Mesendoderm (in vitro differentiated cells): ENCODE data around the gene DOK6.

ENCODE experiments used
- DNase-seq: peaks from one replicate; pipeline ENCODE4 v3.0.0; 2013
- H2AK5ac ChIP-seq: 2 replicates; pipeline ENCODE4 v1.6.1; 2013; ENCODE audit warnings: low read length, inconsistent platforms
- H2BK120ac ChIP-seq: 2 replicates; pipeline ENCODE4 v1.6.1; 2013; ENCODE audit warnings: low read depth, mild to moderate bottlenecking, low read length, moderate library complexity, mixed read lengths
- H2BK15ac ChIP-seq: replicated peaks from 2 replicates; pipeline ENCODE4 v1.6.1; 2013; ENCODE audit warnings: low read depth, mild to moderate bottlenecking, moderate library complexity
- H2BK5ac ChIP-seq: 2 replicates; pipeline ENCODE4 v1.6.1; 2013; ENCODE audit warnings: low read length, inconsistent platforms
- H3K18ac ChIP-seq: 2 replicates; pipeline ENCODE4 v1.6.1; 2013; ENCODE audit warnings: mild to moderate bottlenecking, low read length, mixed read lengths
- H3K23ac ChIP-seq: one replicate; pipeline ENCODE4 v1.6.1; 2013; ENCODE audit warnings: low read length
- H3K27ac ChIP-seq: 2 replicates; pipeline ENCODE4 v1.5.1; 2013; ENCODE audit warnings: low read depth, mild to moderate bottlenecking, inconsistent platforms, low read length, moderate library complexity
- H3K27me3 ChIP-seq: 2 replicates; pipeline ENCODE4 v1.6.1; 2013; ENCODE audit warnings: low read length, control low read depth, mild to moderate bottlenecking, inconsistent platforms; ENCODE audit not compliant: insufficient read depth, poor library complexity
- H3K36me3 ChIP-seq: 2 replicates; pipeline ENCODE4 v1.6.1; 2013; ENCODE audit warnings: low read length, inconsistent platforms; ENCODE audit not compliant: control insufficient read depth, insufficient read depth
- H3K4ac ChIP-seq: one replicate; pipeline ENCODE4 v1.6.1; 2013; ENCODE audit warnings: low read depth, mild to moderate bottlenecking, low read length, moderate library complexity
- H3K4me1 ChIP-seq: 2 replicates; pipeline ENCODE4 v1.6.1; 2013; ENCODE audit warnings: low read depth, low read length, inconsistent platforms; ENCODE audit not compliant: control insufficient read depth
- H3K4me2 ChIP-seq: 2 replicates; pipeline ENCODE4 v1.6.1; 2013; ENCODE audit warnings: low read length
- H3K4me3 ChIP-seq: 2 replicates; pipeline ENCODE4 v1.5.1; 2013; ENCODE audit warnings: mild to moderate bottlenecking, low read length
- H3K56ac ChIP-seq: one replicate; pipeline ENCODE4 v1.6.1; 2013; ENCODE audit warnings: low read length
- H3K79me1 ChIP-seq: 2 replicates; pipeline ENCODE4 v1.6.1; 2013; ENCODE audit warnings: low read length, inconsistent platforms
- H3K79me2 ChIP-seq: 2 replicates; pipeline ENCODE4 v1.6.1; 2013; ENCODE audit warnings: mild to moderate bottlenecking, low read length; ENCODE audit not compliant: control insufficient read depth, insufficient read depth
- H3K9ac ChIP-seq: 2 replicates; pipeline ENCODE4 v1.6.1; 2013; ENCODE audit warnings: low read length, inconsistent platforms
- H4K5ac ChIP-seq: one replicate; pipeline ENCODE4 v1.6.1; 2013; ENCODE audit warnings: low read length
- H4K8ac ChIP-seq: one replicate; pipeline ENCODE4 v1.6.1; 2013; ENCODE audit warnings: low read depth, mild to moderate bottlenecking, control low read depth, low read length, moderate library complexity
- WGBS: extraction: QIAGEN DNeasy Blood & Tissue Kit; methylation state at CpG from one replicate; pipeline ENCODE4 v1.1.7; 2013; ENCODE audit warnings: low lambda C conversion rate, missing lambda C conversion rate; ENCODE audit not compliant: insufficient coverage; ENCODE audit errors: extremely low coverage; 5-methylcytosine and 5-hydroxymethylcytosine counted together

DOK6 gene

GRCh38 chr18:69883781-69884180, 483.1 kb downstream of the DOK6 start:
- no peaks in the 10 kb centered on the region for H3K4me1 ChIP-seq
- H3K27ac ChIP-seq, result no peak overlapping the region
- no peak overlapping the region for H3K4ac ChIP-seq
- H2BK5ac ChIP-seq, result no peak overlapping the region
- H3K79me1 ChIP-seq, result no peaks in the 10 kb centered on the region
- no peak overlapping the region for H3K4me2 ChIP-seq
- no CpG with 5 or more reads among the region's 3 CpGs for WGBS
- H4K8ac ChIP-seq, result no peak overlapping the region
- H2BK15ac ChIP-seq, result no peak overlapping the region
- no peak overlapping the region for H3K23ac ChIP-seq
- H2BK120ac ChIP-seq, result no peak overlapping the region
- H3K9ac ChIP-seq, result no peak overlapping the region
- no peak overlapping the region for H2AK5ac ChIP-seq
- no peaks in the 10 kb centered on the region for H3K79me2 ChIP-seq
- H3K27me3 ChIP-seq, result no peaks in the 10 kb centered on the region
- no peaks in the 10 kb centered on the region for H3K36me3 ChIP-seq
- H3K18ac ChIP-seq, result peak overlapping the region; percentile 40
- DNase-seq, result no peak
- H4K5ac ChIP-seq, result no peak overlapping the region
- no peak overlapping the region for H3K4me3 ChIP-seq
- H3K56ac ChIP-seq, result no peak overlapping the region

- Histone ChIP-seq H3K27me3 (no peaks in the 10 kb centered on the region), H3K79me1 (no peaks in the 10 kb centered on the region), H3K4me1 (no peaks in the 10 kb centered on the region), H3K23ac (no peak overlapping the region), H3K9ac (no peak overlapping the region), H3K27ac (no peak overlapping the region), H4K8ac (no peak overlapping the region), H2BK15ac (no peak overlapping the region), H2BK120ac (no peak overlapping the region), H2BK5ac (no peak overlapping the region), H3K4me3 (no peak overlapping the region), H3K4me2 (no peak overlapping the region), H4K5ac (no peak overlapping the region), H3K56ac (no peak overlapping the region), H3K79me2 (no peaks in the 10 kb centered on the region), H3K36me3 (no peaks in the 10 kb centered on the region), H2AK5ac (no peak overlapping the region), H3K4ac (no peak overlapping the region), H3K18ac (no peak overlapping the region)
- DNase-seq, result no peak
- WGBS, result no CpG with 5 or more reads among the region's 4 CpGs
Observed at GRCh38 chr18:69885355-69885754, 484.7 kb downstream of the DOK6 start.

GRCh38 chr18:69885841-69886531, 485.3 kb downstream of the DOK6 start:
- DNase-seq, result no peak
- Histone ChIP-seq H3K27ac (no peak overlapping the region), H2BK15ac (no peak overlapping the region), H3K4me2 (no peak overlapping the region), H3K79me1 (no peaks in the 10 kb centered on the region), H3K4me1 (no peaks in the 10 kb centered on the region), H4K5ac (no peak overlapping the region), H2BK5ac (no peak overlapping the region), H3K4ac (no peak overlapping the region), H3K56ac (no peak overlapping the region), H3K4me3 (no peak overlapping the region), H3K79me2 (no peaks in the 10 kb centered on the region), H2AK5ac (no peak overlapping the region), H2BK120ac (no peak overlapping the region), H4K8ac (no peak overlapping the region), H3K23ac (no peak overlapping the region), H3K36me3 (no peaks in the 10 kb centered on the region), H3K18ac (no peak overlapping the region), H3K9ac (no peak overlapping the region), H3K27me3 (no peaks in the 10 kb centered on the region)
- no CpG with 5 or more reads among the region's 20 CpGs for WGBS

- H2BK15ac ChIP-seq, result no peak overlapping the region
Observed at GRCh38 chr18:69887256-69887655, 486.6 kb downstream of the DOK6 start.

DNA sequence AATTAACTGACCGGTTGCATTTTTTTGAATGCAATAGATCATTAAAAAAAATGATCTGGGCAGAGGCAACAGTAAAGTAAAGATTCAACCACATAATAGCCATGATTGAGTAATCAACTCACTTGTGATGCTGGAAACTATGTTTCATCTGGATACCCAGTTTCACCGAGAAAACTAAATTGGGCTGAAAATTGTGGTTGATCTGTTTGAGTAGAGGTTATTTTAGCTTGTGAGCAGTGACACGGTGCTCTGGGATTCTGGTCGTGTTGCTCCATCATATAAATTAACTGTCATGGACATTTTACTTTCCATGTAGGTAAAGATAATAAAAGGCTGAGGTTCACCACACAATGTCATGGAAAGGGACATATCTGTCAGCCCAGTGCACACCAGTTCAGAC, 488.3 kb downstream of the DOK6 start:
- H3K27ac ChIP-seq, result no peak overlapping the region
- no peaks in the 10 kb centered on the region for H3K36me3 ChIP-seq
- H3K79me1 ChIP-seq, result no peaks in the 10 kb centered on the region
- no peak for DNase-seq
- no peak overlapping the region for H3K56ac ChIP-seq
- no peak overlapping the region for H2BK120ac ChIP-seq
- H3K4me2 ChIP-seq, result no peak overlapping the region
- no peaks in the 10 kb centered on the region for H3K27me3 ChIP-seq
- H3K4ac ChIP-seq, result no peak overlapping the region
- H3K18ac ChIP-seq, result no peak overlapping the region
- WGBS, result no CpG with 5 or more reads among the region's 4 CpGs
- H2BK5ac ChIP-seq, result no peak overlapping the region
- H3K79me2 ChIP-seq, result no peaks in the 10 kb centered on the region
- no peak overlapping the region for H3K23ac ChIP-seq
- no peak overlapping the region for H3K9ac ChIP-seq
- H4K5ac ChIP-seq, result no peak overlapping the region
- H4K8ac ChIP-seq, result no peak overlapping the region
- H3K4me3 ChIP-seq, result no peak overlapping the region
- H2AK5ac ChIP-seq, result no peak overlapping the region
- no peaks in the 10 kb centered on the region for H3K4me1 ChIP-seq
- no peak overlapping the region for H2BK15ac ChIP-seq

More at GRCh38 chr18:69887256-69887655, 486.6 kb downstream of the DOK6 start:
- Histone ChIP-seq H3K4me3 (no peak overlapping the region), H3K27me3 (no peaks in the 10 kb centered on the region), H4K5ac (no peak overlapping the region), H3K18ac (no peak overlapping the region), H3K4me2 (no peak overlapping the region), H4K8ac (no peak overlapping the region), H3K36me3 (no peaks in the 10 kb centered on the region), H2BK5ac (no peak overlapping the region), H3K23ac (no peak overlapping the region), H3K56ac (no peak overlapping the region), H3K27ac (no peak overlapping the region), H2AK5ac (no peak overlapping the region), H3K9ac (no peak overlapping the region), H3K79me2 (no peaks in the 10 kb centered on the region), H3K4me1 (no peaks in the 10 kb centered on the region), H3K4ac (no peak overlapping the region), H3K79me1 (no peaks in the 10 kb centered on the region), H2BK120ac (no peak overlapping the region)
- no peak for DNase-seq
- no CpG with 5 or more reads among the region's 2 CpGs for WGBS

- no peak overlapping the region for H2BK5ac ChIP-seq
- H2BK120ac ChIP-seq, result no peak overlapping the region
- no peak overlapping the region for H3K23ac ChIP-seq
- H3K9ac ChIP-seq, result no peak overlapping the region
- H3K79me1 ChIP-seq, result no peaks in the 10 kb centered on the region
- no peaks in the 10 kb centered on the region for H3K27me3 ChIP-seq
- H3K4ac ChIP-seq, result no peak overlapping the region
- no peak overlapping the region for H2AK5ac ChIP-seq
- no peak overlapping the region for H3K18ac ChIP-seq
- peaks cover 1% of the 10 kb centered on the region for H3K4me1 ChIP-seq
- WGBS, result no CpG with 5 or more reads among the region's 1 CpG
- no peak overlapping the region for H3K27ac ChIP-seq
- no peak overlapping the region for H3K4me3 ChIP-seq
- DNase-seq, result no peak
- no peak overlapping the region for H4K5ac ChIP-seq
- no peak overlapping the region for H3K4me2 ChIP-seq
- no peaks in the 10 kb centered on the region for H3K79me2 ChIP-seq
- H2BK15ac ChIP-seq, result no peak overlapping the region
- H3K36me3 ChIP-seq, result no peaks in the 10 kb centered on the region
- no peak overlapping the region for H4K8ac ChIP-seq
- no peak overlapping the region for H3K56ac ChIP-seq
Observed at GRCh38 chr18:69890558-69890957, 489.9 kb downstream of the DOK6 start.
